GM12878 (cell line): ENCODE measurements around the gene THADA.

Experiments used
- BMI1 ChIP-seq: fragments of 450-650 bp; IDR thresholded peaks from 2 replicates; pipeline ENCODE4 v1.6.1; 2016; ENCODE audit warnings: mild to moderate bottlenecking, moderate library complexity, borderline replicate concordance
- HDAC6 ChIP-seq: fragments of 200-600 bp; sonication (generic); IDR thresholded peaks from one replicate; pipeline ENCODE4 v1.8.0; 2017; ENCODE audit warnings: antibody characterized with exemption; ENCODE audit not compliant: unreplicated experiment
- JUND ChIP-seq: IDR thresholded peaks from 2 replicates; pipeline ENCODE4 v1.6.1; 2012; ENCODE audit warnings: low read depth, mild to moderate bottlenecking, low read length, improper control_type of control experiment, moderate library complexity
- POLR2AphosphoS5 ChIP-seq: IDR thresholded peaks from 2 replicates; pipeline ENCODE4 v1.6.1; 2011; ENCODE audit warnings: mild to moderate bottlenecking, low read length, inconsistent platforms
- RCOR1 ChIP-seq: conservative IDR thresholded peaks from 2 replicates; pipeline ENCODE4 v1.6.1; 2012; ENCODE audit warnings: low read depth, low read length, improper control_type of control experiment
- SIN3A ChIP-seq: IDR thresholded peaks from 2 replicates; pipeline ENCODE4 v1.6.1; 2012; ENCODE audit warnings: low read depth, low read length, improper control_type of control experiment
- SRF ChIP-seq, 2 experiments: IDR thresholded peaks; 2 replicates each; pipeline ENCODE4 v1.6.1; 2011; ENCODE audit warnings: low read depth in 2 of 2, low read length in 2 of 2, mild to moderate bottlenecking in 1 of 2, moderate library complexity in 1 of 2
- TF ChIP-seq, protein P1 (sequence below): fragments of 450-650 bp; formaldehyde crosslinking; IDR thresholded peaks from 2 replicates; pipeline ENCODE4 v1.5.0; 2022; ENCODE audit warnings: mild to moderate bottlenecking, missing genetic modification characterization
- TF ChIP-seq, protein P2 (sequence below), 3 experiments: IDR thresholded peaks in 2 of 3; conservative IDR thresholded peaks in 1 of 3; 2 replicates each; pipeline ENCODE4 v1.5.1; 2011; ENCODE audit warnings: low read depth in 3 of 3, low read length in 3 of 3, mild to moderate bottlenecking in 3 of 3, control low read depth in 2 of 3, moderate library complexity in 2 of 3, inconsistent platforms in 1 of 3, mixed read lengths in 1 of 3; ENCODE audit not compliant: control insufficient read depth in 2 of 3, insufficient read depth in 1 of 3; ENCODE audit errors: extremely low read depth in 1 of 3
- TF ChIP-seq, protein P3 (sequence below): fragments of 450-650 bp; formaldehyde crosslinking; IDR thresholded peaks from 2 replicates; pipeline ENCODE4 v1.4.0; 2020; ENCODE audit warnings: mild to moderate bottlenecking, moderate library complexity
- TF ChIP-seq, protein P4 (sequence below): IDR thresholded peaks from 2 replicates; pipeline ENCODE4 v1.6.1; 2011; ENCODE audit warnings: mild to moderate bottlenecking, low read depth, low read length, moderate library complexity; ENCODE audit not compliant: insufficient replicate concordance

DNA sequence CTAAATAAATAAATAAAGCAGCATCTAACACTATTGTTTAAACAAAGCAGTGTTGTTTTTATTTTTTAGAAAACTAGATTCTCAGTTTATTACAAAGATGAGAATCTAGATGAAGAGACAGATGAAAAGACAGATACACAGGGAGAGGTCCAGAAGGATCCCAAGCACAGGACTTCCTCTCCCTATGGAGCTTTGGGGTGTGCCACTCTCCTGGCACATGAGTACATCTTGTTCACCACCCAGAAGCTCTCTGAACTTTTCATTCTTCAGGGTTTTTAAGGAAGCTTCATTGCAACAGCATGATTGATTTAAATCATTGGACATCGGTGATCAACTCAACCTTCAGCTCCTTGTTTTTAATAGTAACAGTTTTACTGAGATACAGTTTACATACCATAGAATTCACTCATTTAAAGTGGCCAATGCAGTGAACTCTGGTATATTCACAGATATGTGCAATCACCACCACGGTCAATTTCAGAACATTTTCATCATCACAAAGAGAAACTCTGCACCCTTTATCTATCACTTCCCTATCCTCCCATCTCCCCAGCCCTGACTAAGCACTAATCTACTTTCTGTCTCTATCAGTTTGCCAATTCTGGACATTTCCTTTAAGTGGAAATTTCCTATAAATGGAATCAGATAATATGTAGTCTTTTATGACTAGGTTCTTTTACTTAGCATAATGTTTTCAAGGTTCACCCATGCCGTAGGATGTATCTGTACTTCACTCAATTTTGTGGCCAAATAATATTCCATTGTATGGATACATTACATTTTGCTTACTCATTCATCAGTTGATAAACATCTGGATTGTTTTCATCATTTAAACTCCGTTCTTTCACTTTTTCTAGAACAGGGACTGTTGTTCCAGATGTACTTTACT, 307.2 kb downstream of the THADA start:
- no peak for TF ChIP-seq BMI1
- no peak for TF ChIP-seq SRF (IDR thresholded peaks at IDR 0.05; ENCODE audit: low read depth in 2 of 2, low read length in 2 of 2)
- TF ChIP-seq, protein P1, sequence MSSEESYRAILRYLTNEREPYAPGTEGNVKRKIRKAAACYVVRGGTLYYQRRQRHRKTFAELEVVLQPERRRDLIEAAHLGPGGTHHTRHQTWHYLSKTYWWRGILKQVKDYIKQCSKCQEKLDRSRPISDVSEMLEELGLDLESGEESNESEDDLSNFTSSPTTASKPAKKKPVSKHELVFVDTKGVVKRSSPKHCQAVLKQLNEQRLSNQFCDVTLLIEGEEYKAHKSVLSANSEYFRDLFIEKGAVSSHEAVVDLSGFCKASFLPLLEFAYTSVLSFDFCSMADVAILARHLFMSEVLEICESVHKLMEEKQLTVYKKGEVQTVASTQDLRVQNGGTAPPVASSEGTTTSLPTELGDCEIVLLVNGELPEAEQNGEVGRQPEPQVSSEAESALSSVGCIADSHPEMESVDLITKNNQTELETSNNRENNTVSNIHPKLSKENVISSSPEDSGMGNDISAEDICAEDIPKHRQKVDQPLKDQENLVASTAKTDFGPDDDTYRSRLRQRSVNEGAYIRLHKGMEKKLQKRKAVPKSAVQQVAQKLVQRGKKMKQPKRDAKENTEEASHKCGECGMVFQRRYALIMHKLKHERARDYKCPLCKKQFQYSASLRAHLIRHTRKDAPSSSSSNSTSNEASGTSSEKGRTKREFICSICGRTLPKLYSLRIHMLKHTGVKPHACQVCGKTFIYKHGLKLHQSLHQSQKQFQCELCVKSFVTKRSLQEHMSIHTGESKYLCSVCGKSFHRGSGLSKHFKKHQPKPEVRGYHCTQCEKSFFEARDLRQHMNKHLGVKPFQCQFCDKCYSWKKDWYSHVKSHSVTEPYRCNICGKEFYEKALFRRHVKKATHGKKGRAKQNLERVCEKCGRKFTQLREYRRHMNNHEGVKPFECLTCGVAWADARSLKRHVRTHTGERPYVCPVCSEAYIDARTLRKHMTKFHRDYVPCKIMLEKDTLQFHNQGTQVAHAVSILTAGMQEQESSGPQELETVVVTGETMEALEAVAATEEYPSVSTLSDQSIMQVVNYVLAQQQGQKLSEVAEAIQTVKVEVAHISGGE (CRISPR knock-in tag) = no peak
- TF ChIP-seq, protein P2, sequence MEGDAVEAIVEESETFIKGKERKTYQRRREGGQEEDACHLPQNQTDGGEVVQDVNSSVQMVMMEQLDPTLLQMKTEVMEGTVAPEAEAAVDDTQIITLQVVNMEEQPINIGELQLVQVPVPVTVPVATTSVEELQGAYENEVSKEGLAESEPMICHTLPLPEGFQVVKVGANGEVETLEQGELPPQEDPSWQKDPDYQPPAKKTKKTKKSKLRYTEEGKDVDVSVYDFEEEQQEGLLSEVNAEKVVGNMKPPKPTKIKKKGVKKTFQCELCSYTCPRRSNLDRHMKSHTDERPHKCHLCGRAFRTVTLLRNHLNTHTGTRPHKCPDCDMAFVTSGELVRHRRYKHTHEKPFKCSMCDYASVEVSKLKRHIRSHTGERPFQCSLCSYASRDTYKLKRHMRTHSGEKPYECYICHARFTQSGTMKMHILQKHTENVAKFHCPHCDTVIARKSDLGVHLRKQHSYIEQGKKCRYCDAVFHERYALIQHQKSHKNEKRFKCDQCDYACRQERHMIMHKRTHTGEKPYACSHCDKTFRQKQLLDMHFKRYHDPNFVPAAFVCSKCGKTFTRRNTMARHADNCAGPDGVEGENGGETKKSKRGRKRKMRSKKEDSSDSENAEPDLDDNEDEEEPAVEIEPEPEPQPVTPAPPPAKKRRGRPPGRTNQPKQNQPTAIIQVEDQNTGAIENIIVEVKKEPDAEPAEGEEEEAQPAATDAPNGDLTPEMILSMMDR (IDR thresholded peaks at IDR 0.05 in 2 of 3, conservative IDR thresholded peaks at IDR 0.05 in 1 of 3; ENCODE audit: control insufficient read depth in 2 of 3, extremely low read depth in 1 of 3, insufficient read depth in 1 of 3, low read depth in 3 of 3, low read length in 3 of 3) = no peak
- TF ChIP-seq POLR2AphosphoS5 = no peak
- no peak for TF ChIP-seq SIN3A
- TF ChIP-seq JUND = no peak
- TF ChIP-seq HDAC6 = no peak
- TF ChIP-seq, protein P3, sequence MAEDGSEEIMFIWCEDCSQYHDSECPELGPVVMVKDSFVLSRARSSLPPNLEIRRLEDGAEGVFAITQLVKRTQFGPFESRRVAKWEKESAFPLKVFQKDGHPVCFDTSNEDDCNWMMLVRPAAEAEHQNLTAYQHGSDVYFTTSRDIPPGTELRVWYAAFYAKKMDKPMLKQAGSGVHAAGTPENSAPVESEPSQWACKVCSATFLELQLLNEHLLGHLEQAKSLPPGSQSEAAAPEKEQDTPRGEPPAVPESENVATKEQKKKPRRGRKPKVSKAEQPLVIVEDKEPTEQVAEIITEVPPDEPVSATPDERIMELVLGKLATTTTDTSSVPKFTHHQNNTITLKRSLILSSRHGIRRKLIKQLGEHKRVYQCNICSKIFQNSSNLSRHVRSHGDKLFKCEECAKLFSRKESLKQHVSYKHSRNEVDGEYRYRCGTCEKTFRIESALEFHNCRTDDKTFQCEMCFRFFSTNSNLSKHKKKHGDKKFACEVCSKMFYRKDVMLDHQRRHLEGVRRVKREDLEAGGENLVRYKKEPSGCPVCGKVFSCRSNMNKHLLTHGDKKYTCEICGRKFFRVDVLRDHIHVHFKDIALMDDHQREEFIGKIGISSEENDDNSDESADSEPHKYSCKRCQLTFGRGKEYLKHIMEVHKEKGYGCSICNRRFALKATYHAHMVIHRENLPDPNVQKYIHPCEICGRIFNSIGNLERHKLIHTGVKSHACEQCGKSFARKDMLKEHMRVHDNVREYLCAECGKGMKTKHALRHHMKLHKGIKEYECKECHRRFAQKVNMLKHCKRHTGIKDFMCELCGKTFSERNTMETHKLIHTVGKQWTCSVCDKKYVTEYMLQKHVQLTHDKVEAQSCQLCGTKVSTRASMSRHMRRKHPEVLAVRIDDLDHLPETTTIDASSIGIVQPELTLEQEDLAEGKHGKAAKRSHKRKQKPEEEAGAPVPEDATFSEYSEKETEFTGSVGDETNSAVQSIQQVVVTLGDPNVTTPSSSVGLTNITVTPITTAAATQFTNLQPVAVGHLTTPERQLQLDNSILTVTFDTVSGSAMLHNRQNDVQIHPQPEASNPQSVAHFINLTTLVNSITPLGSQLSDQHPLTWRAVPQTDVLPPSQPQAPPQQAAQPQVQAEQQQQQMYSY (CRISPR knock-in tag) = no peak
- TF ChIP-seq, protein P4, sequence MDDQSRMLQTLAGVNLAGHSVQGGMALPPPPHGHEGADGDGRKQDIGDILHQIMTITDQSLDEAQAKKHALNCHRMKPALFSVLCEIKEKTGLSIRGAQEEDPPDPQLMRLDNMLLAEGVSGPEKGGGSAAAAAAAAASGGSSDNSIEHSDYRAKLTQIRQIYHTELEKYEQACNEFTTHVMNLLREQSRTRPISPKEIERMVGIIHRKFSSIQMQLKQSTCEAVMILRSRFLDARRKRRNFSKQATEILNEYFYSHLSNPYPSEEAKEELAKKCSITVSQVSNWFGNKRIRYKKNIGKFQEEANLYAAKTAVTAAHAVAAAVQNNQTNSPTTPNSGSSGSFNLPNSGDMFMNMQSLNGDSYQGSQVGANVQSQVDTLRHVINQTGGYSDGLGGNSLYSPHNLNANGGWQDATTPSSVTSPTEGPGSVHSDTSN = no peak
- TF ChIP-seq RCOR1 = no peak
